Right cardiac atrium (tissue), 5 donors: Measurements from ENCODE around the gene TMEM150C. TPM values are rescaled to one million over a fixed set of nuclear protein-coding genes. Genes with fewer than 3 reads are reported as not detected.
"Not testable (repeated sequence)": the region's sequence is repeated elsewhere in the genome, so short reads cannot be mapped to it uniquely, and the experiment has no call there.

Experiments used
- ATAC-seq, 2 donors: fragments of 200-7000 bp; cut with Tn5 transposase; one replicate each; pipeline versions ENCODE4 v1.8.0 to v1.9.1; 2020; ENCODE audit warnings: moderate library complexity in 2 of 2, mild to moderate bottlenecking in 1 of 2
- DNase-seq, 3 donors: peaks; one replicate each; pipeline ENCODE4 v3.0.0-alpha.2; 2020
- H3K27ac ChIP-seq: one replicate; pipeline ENCODE4 v1.5.1; 2013; ENCODE audit warnings: mild to moderate bottlenecking, low read length, control low read depth, moderate library complexity
- H3K27me3 ChIP-seq: one replicate; pipeline ENCODE4 v1.6.1; 2013; ENCODE audit not compliant: control insufficient read depth, insufficient read depth
- H3K4me1 ChIP-seq: one replicate; pipeline ENCODE4 v1.6.1; 2013; ENCODE audit warnings: low read length; ENCODE audit not compliant: control insufficient read depth, insufficient read depth
- H3K4me3 ChIP-seq: one replicate; pipeline ENCODE4 v1.5.1; 2013; ENCODE audit warnings: low read length, control low read depth
- H3K9me3 ChIP-seq: one replicate; pipeline ENCODE4 v1.6.1; 2013; ENCODE audit warnings: low read length; ENCODE audit not compliant: control insufficient read depth
- WGBS: extraction: QIAGEN DNeasy Blood & Tissue Kit; methylation state at CpG from one replicate; pipeline ENCODE4 v1.1.7; 2013; 5-methylcytosine and 5-hydroxymethylcytosine counted together
- intact Hi-C, 4 donors: fragments of 100-400 bp; cut with DNase I; formaldehyde crosslinking; loops; one replicate each; pipeline versions ENCODE4 v1.11.0 to v1.14.0; 2022 to 2023
- polyA plus RNA-seq: library from polyadenylated mRNA; stranded (reverse); fragments of 200-250 nt; gene quantifications from one replicate; pipeline ENCODE4 v1.2.3, GENCODE V29; 2013
- total RNA-seq, 4 donors: library from RNA; stranded (reverse); fragmentation: NEBNext Ultra II Directional; extraction: Animal tissue kit (Norgen Biotek cat#: 25700); gene quantifications; one replicate each; pipeline ENCODE4 v1.2.1, GENCODE V29; 2021
- donor health status: healthy with polysubstance abuse.
- donor health status: DM: no; HTN: yes; CAD: no.
- donor health status: DM: no; HTN: no; CAD: no.
- donor health status: DM: no; HTN: yes; CAD: no; lungs with severe emphysema.
- donor health status: DM: yes; HTN: yes; CAD: no.

The TMEM150C gene
- total and polyA plus RNA-seq, 5 donors = 11.3 to 18.6 (median 15.6) TPM

- H3K4me3 ChIP-seq, H3K27me3 ChIP-seq, H3K27ac ChIP-seq, intact Hi-C loops, H3K9me3 ChIP-seq, H3K4me1 ChIP-seq, ATAC-seq, DNase-seq: not testable (repeated sequence)
- 57% methylated on average over 5 of the region's 5 CpGs for WGBS
Observed at GRCh38 chr4:82473080-82473479, 88.7 kb downstream of the TMEM150C start.

- Histone ChIP-seq H3K27me3 (no peaks in the 10 kb centered on the region), H3K4me3 (no peak overlapping the region), H3K9me3 (no peaks in the 10 kb centered on the region), H3K4me1 (peaks cover 2% of the 10 kb centered on the region), H3K27ac (peak overlapping the region; percentile 39)
- WGBS = 54% methylated on average over 2 of the region's 2 CpGs
- intact Hi-C loops = loop anchor here (10.0 kb wide), 4 partner anchors 265 to 795 kb away; no protein-coding TSS in a partner anchor
- DNase-seq (no peak), ATAC-seq (peak; percentile 86 to 92)
Observed at GRCh38 chr4:82469791-82470345, 91.9 kb downstream of the TMEM150C start.

GRCh38 chr4:82467471-82467870 is 94.3 kb downstream of the TMEM150C start:
- Histone ChIP-seq H3K4me3 (no peak overlapping the region), H3K4me1 (peaks cover 2% of the 10 kb centered on the region), H3K9me3 (no peaks in the 10 kb centered on the region), H3K27ac (no peak overlapping the region), H3K27me3 (no peaks in the 10 kb centered on the region)
- intact Hi-C loops = loop anchor here (10.0 kb wide), 4 partner anchors 267 to 797 kb away; no protein-coding TSS in a partner anchor
- DNase-seq (no peak), ATAC-seq (no peak)
- WGBS = 40% methylated on average over 3 of the region's 3 CpGs

- Histone ChIP-seq H3K4me3 (no peak overlapping the region), H3K9me3 (no peaks in the 10 kb centered on the region), H3K27me3 (no peaks in the 10 kb centered on the region), H3K4me1 (no peaks in the 10 kb centered on the region), H3K27ac (no peak overlapping the region)
- ATAC-seq (no peak), DNase-seq (no peak)
- 100% methylated on average over 1 of the region's 1 CpG for WGBS
- intact Hi-C loops = loop anchor here (5.0 to 10.0 kb wide), 6 partner anchors 272 to 802 kb away; no protein-coding TSS in a partner anchor
Observed at GRCh38 chr4:82463221-82463620, 98.6 kb downstream of the TMEM150C start.

- Histone ChIP-seq H3K4me1 (no peaks in the 10 kb centered on the region), H3K27me3 (no peaks in the 10 kb centered on the region), H3K4me3 (no peak overlapping the region), H3K27ac (no peak overlapping the region), H3K9me3 (no peaks in the 10 kb centered on the region)
- intact Hi-C loops = loop anchor here (5.0 to 10.0 kb wide), 6 partner anchors 272 to 802 kb away; no protein-coding TSS in a partner anchor
- peak; percentile 78 to 94 (median 92) for DNase-seq
- WGBS = 5% methylated on average over 7 of the region's 7 CpGs
- ATAC-seq = peak; percentile 86 to 89
Observed at GRCh38 chr4:82462415-82462831, 99.4 kb downstream of the TMEM150C start.

- Histone ChIP-seq H3K27ac (no peak overlapping the region), H3K27me3 (no peaks in the 10 kb centered on the region), H3K9me3 (no peaks in the 10 kb centered on the region), H3K4me3 (no peak overlapping the region), H3K4me1 (no peaks in the 10 kb centered on the region)
- no peak for ATAC-seq
- intact Hi-C loops = loop anchor here (5.0 to 10.0 kb wide), 6 partner anchors 273 to 803 kb away; no protein-coding TSS in a partner anchor
- WGBS = 77% methylated on average over 2 of the region's 2 CpGs
- DNase-seq = no peak
Observed at GRCh38 chr4:82461710-82462109, 100.1 kb downstream of the TMEM150C start.

GRCh38 chr4:82458729-82459128 is 103.1 kb downstream of the TMEM150C start:
- H3K27me3 ChIP-seq = no peaks in the 10 kb centered on the region
- DNase-seq (no peak), ATAC-seq (no peak)
- intact Hi-C loops = no loop called here
- no peaks in the 10 kb centered on the region for H3K9me3 ChIP-seq
- WGBS = 75% methylated on average over 2 of the region's 2 CpGs
- H3K4me1 ChIP-seq = no peaks in the 10 kb centered on the region
- no peak overlapping the region for H3K4me3 ChIP-seq
- H3K27ac ChIP-seq = no peak overlapping the region

GRCh38 chr4:82457266-82457665 is 104.5 kb downstream of the TMEM150C start:
- no peaks in the 10 kb centered on the region for H3K27me3 ChIP-seq
- WGBS = 86% methylated on average over 7 of the region's 7 CpGs
- DNase-seq (no peak), ATAC-seq (no peak)
- H3K4me3 ChIP-seq = no peak overlapping the region
- no peaks in the 10 kb centered on the region for H3K4me1 ChIP-seq
- intact Hi-C loops = no loop called here
- H3K9me3 ChIP-seq = no peaks in the 10 kb centered on the region
- H3K27ac ChIP-seq = no peak overlapping the region

- WGBS = 98% methylated on average over 7 of the region's 7 CpGs
- Histone ChIP-seq H3K4me1 (no peaks in the 10 kb centered on the region), H3K9me3 (no peaks in the 10 kb centered on the region), H3K4me3 (no peak overlapping the region), H3K27ac (no peak overlapping the region), H3K27me3 (no peaks in the 10 kb centered on the region)
- intact Hi-C loops = no loop called here
- no peak for DNase-seq
- no peak for ATAC-seq
Observed at GRCh38 chr4:82452026-82452425, 109.8 kb downstream of the TMEM150C start.

- Histone ChIP-seq H3K4me3 (no peak overlapping the region), H3K27me3 (no peaks in the 10 kb centered on the region), H3K27ac (no peak overlapping the region), H3K4me1 (no peaks in the 10 kb centered on the region), H3K9me3 (no peaks in the 10 kb centered on the region)
- intact Hi-C loops = no loop called here
- ATAC-seq (no peak), DNase-seq (no peak)
- WGBS = 84% methylated on average over 13 of the region's 13 CpGs
Observed at GRCh38 chr4:82450966-82451755, 110.6 kb downstream of the TMEM150C start.

- intact Hi-C loops = no loop called here
- 96% methylated on average over 1 of the region's 1 CpG for WGBS
- Histone ChIP-seq H3K4me3 (no peak overlapping the region), H3K27ac (no peak overlapping the region), H3K9me3 (no peaks in the 10 kb centered on the region), H3K4me1 (no peaks in the 10 kb centered on the region), H3K27me3 (no peaks in the 10 kb centered on the region)
- ATAC-seq (no peak), DNase-seq (no peak)
Observed at GRCh38 chr4:82447886-82448285, 113.9 kb downstream of the TMEM150C start.
